Muscle layer of colon (tissue), 2 donors: Measurements from ENCODE around the gene HORMAD1.

Experiments
- H3K27ac ChIP-seq: one replicate; pipeline ENCODE4 v1.7.0; 2013; ENCODE audit warnings: low read depth, mild to moderate bottlenecking, low read length, moderate library complexity
- H3K27me3 ChIP-seq, 2 donors: one replicate each; pipeline ENCODE4 v1.7.0; 2013; ENCODE audit warnings: low read length in 2 of 2, mild to moderate bottlenecking in 2 of 2; ENCODE audit not compliant: insufficient read depth in 2 of 2, control insufficient read depth in 1 of 2
- H3K36me3 ChIP-seq: one replicate; pipeline ENCODE4 v1.7.0; 2013; ENCODE audit warnings: mild to moderate bottlenecking, low read length; ENCODE audit not compliant: insufficient read depth
- H3K4me1 ChIP-seq: one replicate; pipeline ENCODE4 v1.7.0; 2013; ENCODE audit warnings: mild to moderate bottlenecking, low read length; ENCODE audit not compliant: insufficient read depth
- H3K4me3 ChIP-seq, 2 donors: one replicate each; pipeline ENCODE4 v1.7.0; 2013; ENCODE audit warnings: low read length in 2 of 2, low read depth in 1 of 2, mild to moderate bottlenecking in 1 of 2, moderate library complexity in 1 of 2
- H3K9ac ChIP-seq: one replicate; pipeline ENCODE4 v1.7.0; 2013; ENCODE audit warnings: low read length
- H3K9me3 ChIP-seq: one replicate; pipeline ENCODE4 v1.7.0; 2013; ENCODE audit warnings: mild to moderate bottlenecking, low read length
- donor health status: abdominal sarcoma.
- donor health status: Adenocarcinoma of cecum.

HORMAD1 gene

GRCh38 chr1:150696995-150697927 lies 23.4 kb downstream of the HORMAD1 start, which contains the start of gene GOLPH3L:
TSS of gene GOLPH3L (minus strand) at chr1:150697154. CDS start at chr1:150694838, 2,316 bp downstream.
- peak within 1 kb of the TSS; percentile 56 for H3K9ac ChIP-seq
- H3K9me3 ChIP-seq = no peaks in the 10 kb centered on the region
- H3K36me3 ChIP-seq = peaks cover 8% of the 10 kb centered on the region
- peaks cover 10% of the 10 kb centered on the region for H3K4me1 ChIP-seq
- H3K27ac ChIP-seq = peak within 1 kb of the TSS; percentile 66
- H3K4me3 ChIP-seq = peak within 1 kb of the TSS; percentile 52 to 69
- H3K27me3 ChIP-seq = no peaks in the 10 kb centered on the region

DNA sequence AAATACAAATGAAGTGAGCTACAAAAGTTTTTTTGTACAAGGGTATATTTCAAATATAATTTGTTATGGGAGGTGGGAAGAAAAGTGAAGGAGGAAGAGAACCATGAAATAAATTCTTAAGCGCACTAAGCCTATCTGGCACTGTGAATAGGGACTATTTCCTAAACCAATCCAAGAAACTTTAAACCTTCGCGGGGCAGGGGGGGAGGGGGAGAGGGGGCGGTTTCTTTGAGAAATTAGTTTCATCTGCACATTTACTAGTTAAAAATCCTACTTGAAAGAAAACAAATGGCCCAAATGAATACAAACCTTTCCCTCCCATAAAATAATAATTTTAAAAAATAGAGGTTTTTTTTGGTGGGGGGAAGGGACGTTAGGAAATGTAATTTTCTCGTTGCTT lies 24.1 kb downstream of the HORMAD1 start:
- Histone ChIP-seq H3K9ac (peak overlapping the region; percentile 56), H3K4me3 (peak overlapping the region; percentile 52 to 69), H3K27ac (peak overlapping the region; percentile 57), H3K4me1 (peaks cover 10% of the 10 kb centered on the region), H3K36me3 (peaks cover 8% of the 10 kb centered on the region), H3K9me3 (no peaks in the 10 kb centered on the region), H3K27me3 (no peaks in the 10 kb centered on the region)

- peak overlapping the region in 1 of 2 donors; percentile 69 for H3K4me3 ChIP-seq
- peaks cover 10% of the 10 kb centered on the region for H3K4me1 ChIP-seq
- H3K36me3 ChIP-seq = peaks cover 8% of the 10 kb centered on the region
- H3K27me3 ChIP-seq = no peaks in the 10 kb centered on the region
- H3K9me3 ChIP-seq = no peaks in the 10 kb centered on the region
- H3K27ac ChIP-seq = no peak overlapping the region
- no peak overlapping the region for H3K9ac ChIP-seq
Measured at GRCh38 chr1:150696162-150696561, 24.5 kb downstream of the HORMAD1 start.

DNA sequence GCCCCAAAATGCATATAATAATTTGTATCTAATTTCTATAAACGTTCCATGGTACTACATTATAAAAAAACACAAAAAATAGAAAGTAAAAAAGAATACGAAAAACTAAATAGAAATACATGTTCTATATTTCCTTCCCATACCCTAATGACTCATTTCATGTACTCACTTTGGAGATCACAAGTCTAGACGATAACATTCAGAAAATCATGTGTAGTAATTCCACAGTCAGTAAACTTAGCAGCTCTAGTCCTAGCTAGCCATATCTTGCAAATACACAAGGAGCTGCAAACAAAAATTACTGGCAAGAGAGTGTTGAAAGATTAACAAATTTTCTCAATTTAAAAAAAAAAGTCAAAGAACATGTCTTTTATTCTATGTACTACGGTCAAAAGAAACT lies 25.1 kb downstream of the HORMAD1 start:
- no peak overlapping the region for H3K27ac ChIP-seq
- no peak overlapping the region for H3K9ac ChIP-seq
- H3K4me1 ChIP-seq = peaks cover 10% of the 10 kb centered on the region
- no peaks in the 10 kb centered on the region for H3K27me3 ChIP-seq
- peaks cover 8% of the 10 kb centered on the region for H3K36me3 ChIP-seq
- no peak overlapping the region for H3K4me3 ChIP-seq
- no peaks in the 10 kb centered on the region for H3K9me3 ChIP-seq

DNA sequence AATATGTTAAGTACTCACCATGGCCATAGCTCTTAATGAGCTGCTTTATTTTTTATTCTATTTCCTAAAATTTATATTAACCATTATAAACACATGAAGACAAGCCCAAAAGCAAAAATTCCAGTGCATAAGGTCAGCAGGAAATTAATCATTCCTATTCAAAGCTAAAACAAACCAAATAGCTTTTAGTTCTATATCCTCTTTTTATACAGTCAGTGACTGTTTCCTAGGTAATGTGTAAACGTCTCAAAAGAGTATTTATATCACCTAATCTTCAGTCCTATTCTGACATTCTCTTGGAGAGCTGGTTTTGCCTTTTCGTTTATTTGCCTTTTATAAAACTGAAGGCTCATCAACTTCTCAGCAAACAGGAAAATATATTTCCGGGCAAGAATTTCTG lies 28.0 kb downstream of the HORMAD1 start:
- Histone ChIP-seq H3K4me3 (no peak overlapping the region), H3K9ac (no peak overlapping the region), H3K9me3 (no peaks in the 10 kb centered on the region), H3K27me3 (no peaks in the 10 kb centered on the region), H3K4me1 (peaks cover 8% of the 10 kb centered on the region), H3K27ac (no peak overlapping the region), H3K36me3 (peaks cover 8% of the 10 kb centered on the region)

DNA sequence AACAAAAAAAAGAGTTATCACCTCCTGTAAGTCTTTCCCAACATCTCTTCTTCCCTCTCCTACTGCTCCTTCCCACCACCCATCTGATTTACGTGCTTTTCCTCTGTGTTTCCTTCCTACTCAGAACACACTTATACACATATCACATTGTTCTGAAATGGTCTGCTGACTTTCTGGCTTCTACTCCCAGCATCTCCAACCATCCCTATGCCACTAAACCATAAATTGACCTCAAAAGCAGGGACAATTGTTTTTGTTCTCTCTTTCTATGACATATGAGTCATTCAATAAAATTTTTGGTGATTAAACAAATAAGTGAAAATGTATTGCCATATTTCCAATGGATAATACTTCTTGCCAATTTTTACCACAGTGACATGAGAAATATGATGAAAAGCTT lies 31.9 kb downstream of the HORMAD1 start:
- H3K27me3 ChIP-seq = no peaks in the 10 kb centered on the region
- H3K27ac ChIP-seq = no peak overlapping the region
- H3K36me3 ChIP-seq = peaks cover 8% of the 10 kb centered on the region
- H3K9ac ChIP-seq = no peak overlapping the region
- H3K4me1 ChIP-seq = no peaks in the 10 kb centered on the region
- H3K9me3 ChIP-seq = no peaks in the 10 kb centered on the region
- no peak overlapping the region for H3K4me3 ChIP-seq

GRCh38 chr1:150686275-150686674 lies 34.4 kb downstream of the HORMAD1 start:
- Histone ChIP-seq H3K27me3 (no peaks in the 10 kb centered on the region), H3K27ac (no peak overlapping the region), H3K9me3 (no peaks in the 10 kb centered on the region), H3K4me3 (no peak overlapping the region), H3K9ac (no peak overlapping the region), H3K36me3 (no peaks in the 10 kb centered on the region), H3K4me1 (no peaks in the 10 kb centered on the region)

GRCh38 chr1:150683914-150684313 lies 36.8 kb downstream of the HORMAD1 start:
- H3K27me3 ChIP-seq = no peaks in the 10 kb centered on the region
- no peaks in the 10 kb centered on the region for H3K9me3 ChIP-seq
- H3K27ac ChIP-seq = no peak overlapping the region
- no peak overlapping the region for H3K4me3 ChIP-seq
- no peak overlapping the region for H3K9ac ChIP-seq
- no peaks in the 10 kb centered on the region for H3K4me1 ChIP-seq
- H3K36me3 ChIP-seq = no peaks in the 10 kb centered on the region

- no peaks in the 10 kb centered on the region for H3K4me1 ChIP-seq
- no peak overlapping the region for H3K27ac ChIP-seq
- no peaks in the 10 kb centered on the region for H3K9me3 ChIP-seq
- no peak overlapping the region for H3K4me3 ChIP-seq
- no peaks in the 10 kb centered on the region for H3K36me3 ChIP-seq
- H3K9ac ChIP-seq = no peak overlapping the region
- no peaks in the 10 kb centered on the region for H3K27me3 ChIP-seq
Measured at GRCh38 chr1:150678988-150679387, 41.7 kb downstream of the HORMAD1 start.

GRCh38 chr1:150674881-150675280 lies 45.8 kb downstream of the HORMAD1 start:
- H3K27me3 ChIP-seq = no peaks in the 10 kb centered on the region
- no peak overlapping the region for H3K9ac ChIP-seq
- H3K36me3 ChIP-seq = no peaks in the 10 kb centered on the region
- no peaks in the 10 kb centered on the region for H3K4me1 ChIP-seq
- H3K4me3 ChIP-seq = no peak overlapping the region
- no peaks in the 10 kb centered on the region for H3K9me3 ChIP-seq
- H3K27ac ChIP-seq = no peak overlapping the region

- H3K27ac ChIP-seq = no peak overlapping the region
- H3K4me3 ChIP-seq = no peak overlapping the region
- no peak overlapping the region for H3K9ac ChIP-seq
- no peaks in the 10 kb centered on the region for H3K4me1 ChIP-seq
- H3K36me3 ChIP-seq = peaks cover 13% of the 10 kb centered on the region
- no peaks in the 10 kb centered on the region for H3K9me3 ChIP-seq
- no peaks in the 10 kb centered on the region for H3K27me3 ChIP-seq
Measured at GRCh38 chr1:150663321-150663720, 57.4 kb downstream of the HORMAD1 start.

- peaks cover 13% of the 10 kb centered on the region for H3K36me3 ChIP-seq
- H3K27ac ChIP-seq = no peak overlapping the region
- H3K9ac ChIP-seq = no peak overlapping the region
- H3K27me3 ChIP-seq = no peaks in the 10 kb centered on the region
- no peaks in the 10 kb centered on the region for H3K9me3 ChIP-seq
- no peaks in the 10 kb centered on the region for H3K4me1 ChIP-seq
- H3K4me3 ChIP-seq = no peak overlapping the region
Measured at GRCh38 chr1:150662811-150663210, 57.9 kb downstream of the HORMAD1 start.
